Central memory CD8-positive, alpha-beta T cell (primary cell): ENCODE data around the gene ARID3B.

Source experiments
- ATAC-seq: fragments of 150-1000 bp; cut with Tn5 transposase; replicated peaks from 2 replicates; pipeline ENCODE4 v1.10.0; 2022; ENCODE audit warnings: mild to moderate bottlenecking, moderate FRiP score, moderate number of reproducible peaks; ENCODE audit not compliant: poor library complexity, severe bottlenecking; ENCODE audit errors: extremely low read depth
- DNase-seq, 2 donors: peaks; one replicate each; pipeline ENCODE4 v3.0.0; 2021; ENCODE audit warnings: low spot score in 2 of 2
- H3K27ac Mint-ChIP-seq: one replicate; pipeline ENCODE4 v1.8.0; 2022; ENCODE audit warnings: low read depth, mild to moderate bottlenecking, moderate library complexity, mixed read lengths
- H3K27me3 Mint-ChIP-seq: one replicate; pipeline ENCODE4 v1.8.0; 2022; ENCODE audit warnings: mixed read lengths
- H3K36me3 Mint-ChIP-seq: one replicate; pipeline ENCODE4 v1.8.0; 2022; ENCODE audit warnings: mild to moderate bottlenecking, moderate library complexity, mixed read lengths; ENCODE audit not compliant: insufficient read depth
- H3K4me1 Mint-ChIP-seq: one replicate; pipeline ENCODE4 v1.8.0; 2022; ENCODE audit warnings: mixed read lengths
- H3K4me3 Mint-ChIP-seq: one replicate; pipeline ENCODE4 v1.8.0; 2022; ENCODE audit warnings: mild to moderate bottlenecking, moderate library complexity, mixed read lengths
- H3K9me3 Mint-ChIP-seq: one replicate; pipeline ENCODE4 v1.8.0; 2022; ENCODE audit warnings: mixed read lengths

The ARID3B gene

DNA sequence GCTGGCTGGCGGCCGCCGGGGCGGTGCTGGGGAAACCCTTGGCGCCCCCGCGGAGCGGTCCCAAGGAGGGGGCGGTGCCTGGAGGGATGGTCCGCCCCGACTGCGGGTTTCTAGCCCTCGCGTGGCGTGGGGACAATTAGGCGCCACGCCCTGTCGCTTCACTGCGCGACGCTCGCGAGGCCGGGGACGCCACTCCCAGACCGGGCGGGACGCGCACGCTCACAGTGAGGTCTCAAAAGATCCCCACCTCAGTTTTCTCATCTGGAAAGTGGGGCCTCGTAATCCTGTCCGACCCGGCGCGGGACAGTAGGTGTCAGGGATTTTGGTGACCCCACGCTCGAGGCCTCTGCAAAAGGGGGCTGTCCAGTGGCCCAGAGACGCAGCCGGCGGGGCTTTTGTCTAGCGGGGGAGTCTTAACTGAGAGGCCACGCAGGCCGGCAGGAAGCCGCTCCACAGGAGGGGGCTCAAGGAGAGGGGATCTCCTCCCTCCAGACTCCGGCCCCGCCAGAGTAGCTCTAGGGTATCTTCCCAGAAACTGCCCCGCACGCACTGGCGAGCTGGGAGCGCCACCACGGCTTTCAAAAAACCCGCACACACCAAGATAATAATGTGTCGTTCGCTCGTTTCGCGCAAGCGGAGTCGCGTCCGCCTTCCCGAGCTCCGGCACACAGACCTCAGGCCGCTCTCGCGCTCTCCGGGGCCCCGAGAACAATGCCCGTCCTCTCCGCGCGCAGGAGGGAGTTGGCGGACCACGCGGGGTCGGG lies 73.9 kb downstream of the ARID3B start:
- no peaks in the 10 kb centered on the region for H3K27me3 Mint-ChIP-seq
- peak; percentile 89 to 92 for DNase-seq
- peak; percentile 78 for ATAC-seq
- no peaks in the 10 kb centered on the region for H3K9me3 Mint-ChIP-seq
- peaks cover 33% of the 10 kb centered on the region for H3K4me1 Mint-ChIP-seq
- peak overlapping the region; percentile 93 for H3K27ac Mint-ChIP-seq
- peak overlapping the region; percentile 92 for H3K4me3 Mint-ChIP-seq
- peaks cover 13% of the 10 kb centered on the region for H3K36me3 Mint-ChIP-seq

- peaks cover 42% of the 10 kb centered on the region for H3K4me1 Mint-ChIP-seq
- peak; percentile 69 for ATAC-seq
- H3K4me3 Mint-ChIP-seq = peak within 1 kb of the TSS; percentile 92
- no peaks in the 10 kb centered on the region for H3K9me3 Mint-ChIP-seq
- peak; percentile 91 for DNase-seq
- H3K36me3 Mint-ChIP-seq = peaks cover 15% of the 10 kb centered on the region
- no peaks in the 10 kb centered on the region for H3K27me3 Mint-ChIP-seq
- H3K27ac Mint-ChIP-seq = peak within 1 kb of the TSS; percentile 93
These were observed 74.7 kb downstream of the ARID3B start, which contains the start of gene CLK3 for GRCh38 chr15:74615508-74616365. TSS of gene CLK3 (plus strand) at chr15:74615836. CDS start at chr15:74619197, 3,361 bp downstream.

- Mint-ChIP-seq H3K4me1 (peaks cover 49% of the 10 kb centered on the region), H3K36me3 (peaks cover 21% of the 10 kb centered on the region), H3K27ac (peak overlapping the region; percentile 93), H3K27me3 (no peaks in the 10 kb centered on the region), H3K9me3 (no peaks in the 10 kb centered on the region), H3K4me3 (peak overlapping the region; percentile 92)
- ATAC-seq (peak; percentile 16), DNase-seq (peak; percentile 54 to 64)
These were observed 75.4 kb downstream of the ARID3B start for GRCh38 chr15:74616366-74616939.

- H3K27me3 Mint-ChIP-seq = no peaks in the 10 kb centered on the region
- ATAC-seq = no peak
These were observed 76.0 kb downstream of the ARID3B start for GRCh38 chr15:74616996-74617395.

DNA sequence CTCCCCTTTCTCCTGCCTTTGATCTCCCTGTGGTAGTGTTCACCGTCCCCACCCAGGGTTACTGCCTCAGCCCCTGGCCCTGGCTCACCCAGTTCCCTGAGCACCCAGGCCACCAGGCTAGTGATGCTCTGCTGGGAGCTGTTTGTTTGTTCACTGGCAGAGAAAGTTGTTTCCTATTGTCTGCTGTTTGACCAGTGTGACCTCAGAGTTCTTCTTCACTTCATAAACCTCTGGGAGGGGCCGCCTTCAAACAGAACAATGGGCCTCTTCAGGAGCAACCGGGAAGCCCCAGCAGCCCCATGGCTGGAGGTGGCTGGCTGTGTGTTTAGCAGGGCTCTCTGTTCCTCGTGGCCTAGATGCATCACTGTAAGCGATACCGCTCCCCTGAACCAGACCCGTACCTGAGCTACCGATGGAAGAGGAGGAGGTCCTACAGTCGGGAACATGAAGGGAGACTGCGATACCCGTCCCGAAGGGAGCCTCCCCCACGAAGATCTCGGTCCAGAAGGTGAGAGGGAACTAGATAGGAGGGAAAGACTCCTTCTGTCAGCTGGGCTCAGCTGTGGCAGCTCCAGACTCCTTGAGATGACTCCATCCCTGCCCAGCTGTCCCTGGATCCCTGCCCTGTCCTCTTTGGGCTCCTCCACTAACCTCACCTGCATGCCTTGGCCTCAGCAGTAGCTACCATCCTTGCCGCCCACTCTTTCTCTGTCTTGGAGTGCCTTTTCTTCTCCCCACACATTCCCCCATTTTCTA lies 78.0 kb downstream of the ARID3B start:
- ATAC-seq = no peak
- no peaks in the 10 kb centered on the region for H3K9me3 Mint-ChIP-seq
- peak overlapping the region; percentile 7 for H3K4me3 Mint-ChIP-seq
- H3K27ac Mint-ChIP-seq = peak overlapping the region; percentile 32
- no peaks in the 10 kb centered on the region for H3K27me3 Mint-ChIP-seq
- H3K4me1 Mint-ChIP-seq = peaks cover 49% of the 10 kb centered on the region
- DNase-seq = no peak
- peaks cover 34% of the 10 kb centered on the region for H3K36me3 Mint-ChIP-seq

More at GRCh38 chr15:74616996-74617395, 76.0 kb downstream of the ARID3B start:
- peak overlapping the region; percentile 93 for H3K27ac Mint-ChIP-seq
- peaks cover 24% of the 10 kb centered on the region for H3K36me3 Mint-ChIP-seq
- H3K4me1 Mint-ChIP-seq = peaks cover 49% of the 10 kb centered on the region
- no peak for DNase-seq
- H3K9me3 Mint-ChIP-seq = no peaks in the 10 kb centered on the region
- H3K4me3 Mint-ChIP-seq = peak overlapping the region; percentile 92

DNA sequence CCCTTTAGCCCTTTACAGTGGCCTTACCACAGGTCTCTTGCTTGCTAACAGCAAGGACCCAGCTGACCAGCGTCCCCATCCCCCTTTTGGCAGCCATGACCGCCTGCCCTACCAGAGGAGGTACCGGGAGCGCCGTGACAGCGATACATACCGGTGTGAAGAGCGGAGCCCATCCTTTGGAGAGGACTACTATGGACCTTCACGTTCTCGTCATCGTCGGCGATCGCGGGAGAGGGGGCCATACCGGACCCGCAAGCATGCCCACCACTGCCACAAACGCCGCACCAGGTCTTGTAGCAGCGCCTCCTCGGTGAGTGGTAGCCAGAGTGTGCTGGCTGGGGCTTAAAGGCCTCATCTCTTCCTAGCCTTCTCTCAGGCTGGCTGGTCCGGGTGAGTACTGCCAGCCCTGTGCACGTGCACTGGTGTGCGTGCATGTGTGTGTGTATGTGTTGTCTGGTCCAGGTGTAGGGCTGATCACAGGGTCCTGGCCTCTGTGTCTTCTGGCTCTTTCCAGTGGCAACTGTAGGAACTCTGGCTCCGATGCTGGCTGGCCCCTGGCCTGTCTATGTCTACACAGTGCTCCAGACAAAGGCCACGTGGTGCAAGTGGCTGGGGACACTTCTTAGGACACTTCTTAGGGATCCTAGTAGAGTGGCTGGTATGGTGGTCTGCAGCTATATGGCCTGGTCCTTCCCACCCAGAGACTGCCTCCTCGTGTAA lies 79.1 kb downstream of the ARID3B start:
- Mint-ChIP-seq H3K27ac (peak overlapping the region; percentile 32), H3K4me3 (no peak overlapping the region), H3K36me3 (peaks cover 36% of the 10 kb centered on the region)

DNA sequence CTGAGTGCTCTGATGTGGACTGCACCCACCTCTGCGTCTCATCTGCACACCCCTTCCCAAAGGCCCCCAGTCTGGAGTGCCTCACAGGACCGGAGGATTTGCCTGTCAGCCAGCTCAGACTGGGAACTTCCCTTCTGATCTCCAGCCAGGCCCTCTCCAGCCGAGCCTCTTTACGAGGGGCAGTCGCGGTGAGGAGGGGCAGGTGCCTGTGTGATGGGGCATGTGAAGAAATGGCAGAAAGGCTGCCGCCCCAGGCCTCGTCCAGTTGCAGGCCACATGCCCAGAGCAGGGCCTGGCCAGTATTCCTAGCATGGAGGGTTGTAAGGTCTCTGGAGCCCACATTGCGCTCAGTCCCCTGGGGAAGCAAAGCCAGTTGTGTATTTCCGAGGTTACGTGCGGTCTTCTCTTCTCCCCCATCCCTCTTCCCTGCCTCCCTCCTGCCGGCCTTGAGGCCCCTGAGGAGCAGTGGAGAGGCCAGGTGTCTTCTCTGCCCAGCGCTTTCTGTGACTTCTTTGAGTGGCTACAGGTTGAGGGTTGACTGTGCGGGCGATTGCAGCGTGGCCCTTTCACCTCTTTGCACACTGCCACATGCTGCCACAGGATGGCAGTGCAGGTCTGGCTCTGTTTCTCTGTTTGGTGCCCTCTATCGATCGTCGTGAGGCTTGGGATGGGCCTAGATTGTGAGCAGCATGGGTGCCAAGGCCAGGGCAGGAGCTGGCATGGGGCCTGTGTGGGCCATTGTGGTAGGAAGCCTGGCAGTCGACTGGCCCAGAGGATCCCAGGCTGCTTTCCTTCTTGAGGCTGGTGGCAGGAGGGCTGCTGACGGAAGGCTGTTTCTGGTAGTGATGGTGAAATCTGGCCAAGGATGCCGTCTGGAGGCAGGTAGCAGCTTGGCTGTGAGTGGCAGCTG lies 79.9 kb downstream of the ARID3B start:
- Mint-ChIP-seq H3K4me1 (peaks cover 53% of the 10 kb centered on the region), H3K4me3 (no peak overlapping the region), H3K36me3 (peaks cover 43% of the 10 kb centered on the region), H3K27me3 (no peaks in the 10 kb centered on the region), H3K27ac (peak overlapping the region; percentile 67), H3K9me3 (no peaks in the 10 kb centered on the region)
- DNase-seq (peak; percentile 44 to 62), ATAC-seq (peak; percentile 80)

More for the DNA sequence above, 79.1 kb downstream of the ARID3B start:
- Mint-ChIP-seq H3K27me3 (no peaks in the 10 kb centered on the region), H3K4me1 (peaks cover 49% of the 10 kb centered on the region), H3K9me3 (no peaks in the 10 kb centered on the region)
- DNase-seq (no peak), ATAC-seq (no peak)

DNA sequence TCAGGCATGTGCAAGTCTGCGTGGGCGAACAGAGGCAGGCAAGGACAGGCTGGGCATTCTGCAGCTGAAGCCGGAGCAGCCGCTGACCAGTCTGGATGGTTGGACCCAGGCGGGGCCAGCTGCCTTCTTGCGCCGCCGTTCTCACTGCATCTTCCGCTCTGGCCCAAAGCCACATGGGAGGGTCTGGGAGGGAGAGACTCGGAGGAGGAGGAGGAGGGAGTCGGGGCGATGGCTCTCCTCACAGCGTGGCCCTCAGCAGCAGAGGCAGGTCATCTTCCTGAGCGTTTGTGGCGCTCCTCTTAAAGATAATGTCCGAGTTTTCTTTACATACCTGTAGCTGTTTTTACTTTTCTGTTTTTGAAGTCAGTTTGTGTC lies 80.5 kb downstream of the ARID3B start:
- Mint-ChIP-seq H3K4me3 (no peak overlapping the region), H3K27ac (peak overlapping the region; percentile 67), H3K9me3 (no peaks in the 10 kb centered on the region), H3K4me1 (peaks cover 51% of the 10 kb centered on the region), H3K27me3 (no peaks in the 10 kb centered on the region), H3K36me3 (peaks cover 44% of the 10 kb centered on the region)
- DNase-seq = no peak
- no peak for ATAC-seq

DNA sequence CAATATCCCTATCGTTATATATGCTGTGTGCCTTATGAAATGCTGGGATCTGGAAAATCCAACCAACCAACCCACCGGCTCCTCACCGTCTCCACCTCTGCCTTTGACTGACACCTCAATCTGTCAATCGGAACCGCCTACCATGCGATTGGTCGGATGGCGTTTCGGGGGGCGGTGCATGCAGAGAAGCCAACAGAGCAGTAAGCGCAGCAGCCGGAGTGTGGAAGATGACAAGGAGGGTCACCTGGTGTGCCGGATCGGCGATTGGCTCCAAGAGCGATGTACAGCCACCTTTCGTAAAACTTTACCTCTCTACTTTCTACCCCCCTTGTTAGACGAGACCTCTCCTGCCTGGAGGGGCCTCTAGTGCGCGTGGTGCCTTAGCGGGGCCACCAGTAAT lies 80.9 kb downstream of the ARID3B start:
- DNase-seq (no peak), ATAC-seq (no peak)
- Mint-ChIP-seq H3K27me3 (no peaks in the 10 kb centered on the region), H3K27ac (peak overlapping the region; percentile 51), H3K4me3 (no peak overlapping the region), H3K4me1 (peaks cover 47% of the 10 kb centered on the region), H3K36me3 (peaks cover 44% of the 10 kb centered on the region), H3K9me3 (no peaks in the 10 kb centered on the region)

DNA sequence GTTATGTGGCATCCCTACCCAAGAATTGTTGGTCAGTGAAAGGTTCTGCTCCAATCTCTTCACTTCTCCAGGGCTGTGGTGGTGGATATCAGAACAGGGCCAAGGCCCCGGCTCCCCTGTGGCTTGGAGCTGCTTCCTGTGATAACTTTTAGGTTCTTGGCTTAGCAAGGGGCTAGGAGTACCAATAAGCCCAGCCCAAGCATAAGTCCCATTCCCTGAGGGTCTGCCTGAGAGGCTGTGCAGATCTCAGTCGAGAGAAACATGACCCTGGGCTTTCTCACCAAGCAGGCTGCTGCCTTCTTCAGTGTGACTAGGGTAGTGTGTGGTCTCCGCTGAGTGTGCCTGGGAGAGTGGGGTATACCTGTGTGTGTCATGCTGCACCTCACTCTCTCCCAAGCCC lies 81.7 kb downstream of the ARID3B start:
- DNase-seq = no peak
- Mint-ChIP-seq H3K36me3 (peaks cover 49% of the 10 kb centered on the region), H3K27ac (no peak overlapping the region), H3K4me1 (peaks cover 38% of the 10 kb centered on the region), H3K27me3 (no peaks in the 10 kb centered on the region), H3K9me3 (no peaks in the 10 kb centered on the region), H3K4me3 (no peak overlapping the region)
- no peak for ATAC-seq
